GM10266 (cell line): ENCODE results near the gene PGGHG.
"Not testable (repeated sequence)": the region's sequence is repeated elsewhere in the genome, so short reads cannot be mapped to it uniquely, and the experiment has no call there.

Source experiments
- DNase-seq: peaks from one replicate; pipeline ENCODE4 v3.0.0; 2012; ENCODE audit errors: extremely low spot score
- CTCF ChIP-seq: IDR thresholded peaks from 2 replicates; pipeline ENCODE4 v1.5.1; 2012; ENCODE audit warnings: mild to moderate bottlenecking, low read depth; ENCODE audit not compliant: control insufficient read depth, insufficient read depth; ENCODE audit errors: missing control alignments

The PGGHG gene

GRCh38 chr11:329886-330253 is 40.9 kb downstream of the PGGHG start:
- TF ChIP-seq CTCF, result no peak

GRCh38 chr11:330307-330693 is 41.4 kb downstream of the PGGHG start:
- no peak for DNase-seq
- TF ChIP-seq CTCF, result no peak

More at GRCh38 chr11:329886-330253, 40.9 kb downstream of the PGGHG start:
- DNase-seq, result no peak

- DNase-seq, result no peak
- TF ChIP-seq CTCF, result no peak
Observed at GRCh38 chr11:330694-331357, 41.9 kb downstream of the PGGHG start.

GRCh38 chr11:331358-332060 is 42.6 kb downstream of the PGGHG start:
- TF ChIP-seq CTCF, result no peak
- no peak for DNase-seq

GRCh38 chr11:332651-333480 is 43.9 kb downstream of the PGGHG start:
- TF ChIP-seq CTCF, result no peak
- DNase-seq, result no peak

GRCh38 chr11:333616-334263 is 44.8 kb downstream of the PGGHG start:
- DNase-seq, result not testable (repeated sequence)

- TF ChIP-seq CTCF, result no peak
- no peak for DNase-seq
Observed at GRCh38 chr11:334264-334994, 45.5 kb downstream of the PGGHG start.
